Suprapubic skin (tissue), 4 donors: Measurements from ENCODE around the gene NADK2. TPM values are rescaled to one million over a fixed set of nuclear protein-coding genes. Genes with fewer than 3 reads are reported as not detected.

Experiments
- DNase-seq, 2 donors: peaks; one replicate each; pipeline ENCODE4 v3.0.0-alpha.2; 2019; ENCODE audit warnings: low spot score in 2 of 2
- H3K27ac ChIP-seq: fragments of 200-600 bp; sonication (generic); one replicate; pipeline ENCODE4 v1.5.1; 2019
- H3K27me3 ChIP-seq: fragments of 200-600 bp; sonication (generic); one replicate; pipeline ENCODE4 v1.5.1; 2019
- H3K36me3 ChIP-seq: fragments of 200-600 bp; sonication (generic); one replicate; pipeline ENCODE4 v1.5.1; 2019
- H3K4me1 ChIP-seq: fragments of 200-600 bp; sonication (generic); one replicate; pipeline ENCODE4 v1.5.1; 2019
- H3K4me3 ChIP-seq: fragments of 200-600 bp; sonication (generic); one replicate; pipeline ENCODE4 v1.5.1; 2019; ENCODE audit warnings: mild to moderate bottlenecking
- H3K9me3 ChIP-seq: fragments of 200-600 bp; sonication (generic); one replicate; pipeline ENCODE4 v1.5.1; 2019
- CTCF ChIP-seq, 2 donors: fragments of 200-600 bp in 1 of 2; fragments of 450-650 bp in 1 of 2; sonication (generic) in 1 of 2; IDR thresholded peaks; one replicate each; pipeline ENCODE4 v1.5.1; 2016 to 2019; ENCODE audit warnings: antibody characterized with exemption in 2 of 2, mild to moderate bottlenecking in 1 of 2, moderate library complexity in 1 of 2
- EP300 ChIP-seq: sonication (generic); formaldehyde crosslinking; IDR thresholded peaks from one replicate; pipeline ENCODE4 v1.6.1; 2017; ENCODE audit warnings: antibody characterized with exemption
- POLR2A ChIP-seq, 2 donors: fragments of 450-650 bp; IDR thresholded peaks; one replicate each; pipeline ENCODE4 v1.6.1; 2017; ENCODE audit warnings: antibody characterized with exemption in 2 of 2, mild to moderate bottlenecking in 2 of 2, moderate library complexity in 2 of 2
- POLR2AphosphoS5 ChIP-seq, 3 donors: sonication (generic); formaldehyde crosslinking; IDR thresholded peaks; one replicate each; pipeline ENCODE4 v1.6.1; 2017; ENCODE audit warnings: antibody characterized with exemption in 3 of 3
- WGBS: methylation state at CpG from one replicate; pipeline ENCODE4 v1.1.5; 2018; 5-methylcytosine and 5-hydroxymethylcytosine counted together
- total RNA-seq, 4 donors: library from RNA; depleted of rRNA; stranded (reverse); fragments of >200 nt; gene quantifications; one replicate each; pipeline ENCODE4 v1.1.0, GENCODE V29; 2016

Gene NADK2
- total RNA-seq, 4 donors from 2014 or later, result 12.3 to 18.4 (median 15.7) TPM

GRCh38 chr5:36153726-36154125, 88.0 kb downstream of the NADK2 start:
- no peak for DNase-seq

GRCh38 chr5:36153298-36153677, 88.4 kb downstream of the NADK2 start:
- Histone ChIP-seq H3K27ac (no peak overlapping the region), H3K4me1 (peaks cover 42% of the 10 kb centered on the region), H3K27me3 (no peaks in the 10 kb centered on the region), H3K36me3 (peaks cover 4% of the 10 kb centered on the region), H3K9me3 (no peaks in the 10 kb centered on the region), H3K4me3 (peak overlapping the region; percentile 96)
- TF ChIP-seq CTCF (IDR thresholded peaks at IDR 0.05) (no peak), EP300 (no peak), POLR2A (IDR thresholded peaks at IDR 0.05) (no peak), POLR2AphosphoS5 (IDR thresholded peaks at IDR 0.05) (no peak)
- WGBS, result 70% methylated on average over 7 of the region's 7 CpGs
- DNase-seq, result no peak

More at GRCh38 chr5:36153726-36154125, 88.0 kb downstream of the NADK2 start:
- Histone ChIP-seq H3K27me3 (no peaks in the 10 kb centered on the region), H3K36me3 (peaks cover 4% of the 10 kb centered on the region), H3K4me1 (peaks cover 39% of the 10 kb centered on the region), H3K4me3 (no peak overlapping the region), H3K9me3 (no peaks in the 10 kb centered on the region), H3K27ac (no peak overlapping the region)
- 89% methylated on average over 4 of the region's 4 CpGs for WGBS
- TF ChIP-seq POLR2AphosphoS5 (IDR thresholded peaks at IDR 0.05), result no peak
- no peak for TF ChIP-seq POLR2A (IDR thresholded peaks at IDR 0.05)
- TF ChIP-seq EP300, result no peak
- no peak for TF ChIP-seq CTCF (IDR thresholded peaks at IDR 0.05)

GRCh38 chr5:36152324-36153297, 89.1 kb downstream of the NADK2 start:
- DNase-seq, result no peak
- WGBS, result 2% methylated on average over 24 of the region's 24 CpGs

GRCh38 chr5:36151434-36152323, 90.0 kb downstream of the NADK2 start, which contains the start of the genes LMBRD2 and SKP2:
Gene LMBRD2 (minus strand): TSS chr5:36151887. CDS start chr5:36143349, 8,538 bp downstream.
Gene SKP2 (plus strand): TSS chr5:36152111. CDS start chr5:36152263, 152 bp downstream.
- whole genome bisulfite sequencing, result 0% methylated on average over 42 of the region's 81 CpGs
- H3K4me1 ChIP-seq, result peaks cover 42% of the 10 kb centered on the region
- peak within 1 kb of the TSS; percentile 85 for H3K27ac ChIP-seq
- peak; percentile 96 to 98 for DNase-seq
- peaks cover 4% of the 10 kb centered on the region for H3K36me3 ChIP-seq
- no peaks in the 10 kb centered on the region for H3K27me3 ChIP-seq
- H3K4me3 ChIP-seq, result peak within 1 kb of the TSS; percentile 96
- H3K9me3 ChIP-seq, result no peaks in the 10 kb centered on the region
- TF ChIP-seq POLR2A (IDR thresholded peaks at IDR 0.05) (peak in 1 of 2 donors; percentile 48), POLR2AphosphoS5 (IDR thresholded peaks at IDR 0.05) (peak in 2 of 3 donors; percentile 53 to 66), CTCF (IDR thresholded peaks at IDR 0.05) (no peak)

More at GRCh38 chr5:36152324-36153297, 89.1 kb downstream of the NADK2 start:
- Histone ChIP-seq H3K27me3 (no peaks in the 10 kb centered on the region), H3K36me3 (peaks cover 4% of the 10 kb centered on the region), H3K9me3 (no peaks in the 10 kb centered on the region), H3K4me3 (peak overlapping the region; percentile 96), H3K27ac (no peak overlapping the region), H3K4me1 (peaks cover 42% of the 10 kb centered on the region)
- TF ChIP-seq POLR2AphosphoS5 (IDR thresholded peaks at IDR 0.05) (no peak), EP300 (no peak), POLR2A (IDR thresholded peaks at IDR 0.05) (no peak), CTCF (IDR thresholded peaks at IDR 0.05) (no peak)
